NOMO-1 treated with DMSO at 0.1 percent for 48 hours (cell line): Measurements from ENCODE around the gene VPS54.
"Not testable (repeated sequence)": the region's sequence is repeated elsewhere in the genome, so short reads cannot be mapped to it uniquely, and the experiment has no call there.

Source experiments
- DNase-seq: peaks from one replicate; lab custom pipeline; 2025; ENCODE audit not compliant: unreplicated experiment; lab: John Stamatoyannopoulos, UW

The VPS54 gene

GRCh38 chr2:63874204-63875130 is 144.8 kb downstream of the VPS54 start:
- no peak for DNase-seq

DNA sequence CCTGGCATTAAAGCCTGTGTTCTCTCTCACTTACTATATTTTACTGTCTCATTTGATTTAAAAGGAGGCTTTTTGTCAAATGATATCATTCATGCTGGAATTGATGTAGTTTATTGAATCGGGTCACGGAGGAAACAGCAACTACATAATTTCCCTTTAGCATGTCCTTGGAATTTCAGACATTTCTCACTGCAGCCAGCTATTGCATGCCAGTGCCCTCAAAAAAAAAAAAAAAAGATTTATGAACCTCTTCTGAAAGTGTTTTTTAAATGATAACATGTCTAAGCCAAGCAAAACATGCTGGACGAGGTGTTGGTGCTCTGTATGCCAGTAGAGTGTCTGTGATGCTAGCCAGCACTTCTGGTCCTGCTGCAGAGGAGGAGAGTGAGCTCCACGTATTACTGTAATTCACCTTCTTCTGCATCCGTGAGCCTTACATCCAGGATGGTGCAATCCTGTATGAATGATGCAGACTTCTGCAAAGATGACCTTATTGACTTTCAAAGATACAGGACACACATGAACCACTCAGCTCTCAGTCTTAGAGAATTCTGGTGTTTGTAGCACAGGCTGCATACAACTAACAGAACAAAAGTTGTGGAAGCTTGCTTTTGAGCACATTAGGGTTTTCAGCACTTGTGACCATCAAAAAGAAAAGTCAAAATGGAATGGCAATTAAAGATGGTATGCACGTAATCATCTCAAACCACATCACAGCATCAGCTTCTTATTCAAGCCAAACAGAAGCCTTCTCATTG is 146.5 kb downstream of the VPS54 start:
- no peak for DNase-seq

DNA sequence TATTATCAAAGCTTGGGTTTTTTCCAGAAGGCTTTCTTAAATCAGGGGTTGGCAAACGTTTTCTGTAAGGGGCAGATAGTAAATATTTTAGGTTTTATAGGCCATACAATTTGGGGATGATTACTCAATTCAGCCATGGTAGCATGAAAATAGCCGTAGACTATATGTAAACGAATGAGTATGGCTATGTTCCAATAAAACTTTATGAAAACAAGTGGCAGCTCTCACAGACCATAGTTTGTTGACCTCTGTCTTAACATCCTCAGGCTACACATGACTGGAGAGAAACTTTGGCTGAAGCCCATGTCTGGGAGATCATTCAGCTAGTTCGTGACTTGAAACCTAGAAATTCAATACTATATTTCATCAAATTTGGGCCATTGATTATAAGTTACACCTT is 147.4 kb downstream of the VPS54 start:
- DNase-seq = no peak

GRCh38 chr2:63870679-63871078 is 148.5 kb downstream of the VPS54 start:
- no peak for DNase-seq

- DNase-seq = no peak
Observed at GRCh38 chr2:63866009-63866709, 153.1 kb downstream of the VPS54 start.

GRCh38 chr2:63865159-63865799 is 153.9 kb downstream of the VPS54 start:
- no peak for DNase-seq

DNA sequence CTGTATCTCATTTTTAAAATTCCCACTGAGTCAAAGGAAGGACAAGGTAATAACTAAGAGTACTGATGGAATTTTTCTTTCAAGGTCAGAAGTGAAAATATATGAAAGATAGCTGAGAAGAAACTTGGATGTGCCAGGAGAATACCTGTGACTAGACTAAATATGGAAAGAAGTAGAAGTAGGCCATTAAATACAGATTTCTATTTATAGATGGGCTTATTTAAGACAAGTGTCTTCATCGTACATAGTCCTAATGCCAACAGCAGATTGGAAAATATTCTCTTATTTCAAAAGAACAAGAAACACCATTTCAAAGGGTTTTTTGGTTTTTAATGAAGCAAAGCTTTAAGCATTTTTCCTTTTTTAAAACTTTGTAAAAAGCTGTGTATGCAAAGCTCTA is 155.5 kb downstream of the VPS54 start:
- no peak for DNase-seq

DNA sequence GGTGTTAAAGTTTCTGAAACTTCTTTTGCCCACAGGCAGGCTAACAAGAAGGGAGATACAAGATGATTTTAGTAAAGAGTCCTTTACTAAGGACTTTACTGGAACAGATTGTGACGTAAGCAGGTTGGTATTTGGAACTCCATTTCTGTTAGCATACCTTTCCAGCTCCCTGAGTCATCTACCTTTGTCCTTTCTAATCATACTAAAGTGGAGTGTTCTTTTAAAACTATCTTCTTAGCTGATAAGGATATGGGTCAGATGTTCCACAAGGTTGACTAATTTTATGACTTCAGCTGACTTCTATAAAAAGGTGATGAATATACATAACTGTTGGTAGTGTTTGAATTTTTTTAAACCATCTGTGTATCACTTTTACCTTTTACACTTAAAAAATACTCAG is 156.4 kb downstream of the VPS54 start:
- DNase-seq = no peak

GRCh38 chr2:63861220-63861822 is 157.9 kb downstream of the VPS54 start:
- DNase-seq = peak; percentile 26

- no peak for DNase-seq
Observed at GRCh38 chr2:63858291-63858690, 160.9 kb downstream of the VPS54 start.

- no peak for DNase-seq
Observed at GRCh38 chr2:63856303-63856603, 163.0 kb downstream of the VPS54 start.

DNA sequence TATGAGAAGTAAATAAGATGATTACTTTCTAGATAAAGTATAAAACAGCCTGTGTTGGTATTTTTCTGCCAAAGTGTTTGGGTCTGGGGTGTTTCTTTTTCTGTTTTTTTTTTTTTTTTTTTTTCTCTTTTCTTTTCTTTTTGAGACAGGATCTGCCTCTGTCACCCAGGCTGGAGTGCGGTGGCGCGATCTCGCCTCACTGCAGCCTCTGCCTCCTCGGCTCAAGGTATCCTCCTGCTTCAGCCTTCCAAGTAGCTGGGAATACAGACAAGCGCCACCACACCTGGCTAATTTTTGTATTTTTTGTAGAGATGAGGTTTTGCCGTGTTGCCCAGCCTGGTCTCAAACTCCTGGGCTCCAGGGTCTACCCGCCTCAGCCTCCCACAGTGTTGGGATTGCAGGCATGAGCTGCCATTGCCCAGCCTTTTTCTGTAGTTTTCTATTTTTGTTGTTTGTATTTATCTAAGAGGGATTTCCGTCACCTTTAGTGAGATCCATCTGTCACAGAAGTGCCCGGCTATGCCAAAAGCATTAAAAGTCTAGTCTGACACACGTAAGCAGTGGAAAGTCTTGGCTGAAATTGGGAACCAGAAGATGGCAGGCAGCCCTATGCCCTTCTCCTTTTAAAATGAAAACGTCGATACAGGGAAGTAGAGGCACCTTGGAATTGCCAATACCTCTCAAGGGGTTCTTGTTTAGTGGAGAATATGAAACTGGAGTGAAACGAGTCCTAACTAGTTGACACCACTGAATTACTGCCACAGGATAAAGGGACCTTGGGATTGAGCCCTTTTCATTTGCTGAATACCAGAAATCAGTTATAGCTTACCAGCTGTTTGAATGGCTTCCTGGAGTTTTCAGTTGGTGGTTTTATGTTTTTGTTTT is 163.6 kb downstream of the VPS54 start:
- no peak for DNase-seq

DNA sequence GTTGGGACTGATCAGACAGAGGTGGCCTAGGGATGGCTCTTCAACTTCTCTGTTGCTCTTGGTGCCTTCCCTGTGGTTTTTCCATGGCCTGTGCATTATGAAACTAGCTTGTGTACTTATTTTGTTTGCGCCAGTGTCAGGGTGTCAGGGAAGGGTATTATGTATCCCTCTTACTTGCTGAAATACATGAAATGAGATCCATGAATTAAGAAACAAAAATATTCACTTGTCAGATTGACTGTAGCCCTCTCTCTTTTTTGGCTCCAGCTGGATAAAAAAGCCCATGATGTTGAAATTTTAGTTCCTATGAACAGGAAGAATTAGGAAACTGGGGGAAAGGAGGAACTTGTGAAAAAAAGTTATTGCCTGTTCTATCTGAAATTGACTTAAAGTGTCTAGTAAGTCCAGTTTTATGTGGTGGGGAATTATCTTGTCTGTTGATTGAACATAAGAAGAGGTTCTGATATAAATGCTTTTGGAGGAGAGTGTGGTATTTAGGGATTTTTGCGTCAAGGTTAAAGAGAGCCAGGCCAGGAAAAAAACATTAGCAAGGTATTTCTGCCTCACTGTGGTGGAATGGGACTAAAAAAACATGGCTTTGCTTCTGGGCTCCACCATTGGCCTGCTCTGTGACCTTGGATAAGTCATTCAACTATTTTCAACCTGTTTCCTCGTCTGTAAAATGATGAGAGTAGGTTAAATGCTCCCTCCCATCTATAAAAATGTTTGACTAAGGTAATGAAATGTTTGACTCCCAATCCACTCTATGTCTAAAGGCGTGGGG is 165.5 kb downstream of the VPS54 start:
- no peak for DNase-seq

DNA sequence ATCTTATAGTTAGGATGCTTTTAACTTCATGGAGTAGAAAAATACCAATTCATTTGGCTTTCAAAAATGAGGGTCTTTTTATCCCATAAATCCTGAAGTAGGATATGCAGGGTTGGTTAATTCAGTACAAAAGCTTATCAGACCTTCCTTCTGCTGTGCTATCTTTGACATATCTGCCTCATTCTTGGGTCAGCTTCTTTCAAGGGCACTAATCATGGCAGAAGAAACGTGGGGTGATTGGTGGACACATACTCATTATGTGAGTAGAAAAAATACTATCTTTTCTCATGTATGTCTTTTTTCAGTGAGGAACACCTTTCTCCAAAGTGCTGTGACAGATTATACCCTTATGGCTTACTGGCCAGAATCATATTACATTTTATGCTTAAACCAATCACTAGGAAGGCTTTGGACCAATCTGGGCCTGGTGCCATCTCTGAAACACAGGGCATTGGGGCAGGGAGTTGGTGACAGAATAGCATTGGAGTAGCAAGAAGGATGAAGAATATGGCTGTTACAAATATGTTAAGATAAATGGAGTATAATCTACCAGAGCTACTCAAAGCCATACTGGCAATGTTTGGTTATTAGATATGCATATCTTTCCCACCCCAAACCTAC is 167.4 kb downstream of the VPS54 start:
- DNase-seq = no peak

GRCh38 chr2:63850649-63851048 is 168.6 kb downstream of the VPS54 start:
- no peak for DNase-seq

DNA sequence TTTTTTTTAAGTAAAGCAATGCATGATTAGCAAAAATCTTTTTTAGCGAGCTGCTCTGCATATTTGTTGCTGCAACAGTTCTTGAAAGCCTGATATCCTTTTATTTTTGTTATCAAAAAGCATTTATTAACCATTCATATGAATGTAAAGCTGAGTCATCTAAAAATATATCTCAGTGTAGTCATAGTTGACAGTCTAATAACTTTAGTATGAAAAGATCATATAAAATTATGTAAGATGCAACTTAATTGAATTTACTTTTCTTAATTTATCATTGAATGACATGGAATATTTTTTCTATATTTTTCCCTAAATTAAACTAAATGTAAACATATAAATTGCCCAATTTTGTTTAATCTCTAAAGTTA is 169.0 kb downstream of the VPS54 start:
- no peak for DNase-seq

DNA sequence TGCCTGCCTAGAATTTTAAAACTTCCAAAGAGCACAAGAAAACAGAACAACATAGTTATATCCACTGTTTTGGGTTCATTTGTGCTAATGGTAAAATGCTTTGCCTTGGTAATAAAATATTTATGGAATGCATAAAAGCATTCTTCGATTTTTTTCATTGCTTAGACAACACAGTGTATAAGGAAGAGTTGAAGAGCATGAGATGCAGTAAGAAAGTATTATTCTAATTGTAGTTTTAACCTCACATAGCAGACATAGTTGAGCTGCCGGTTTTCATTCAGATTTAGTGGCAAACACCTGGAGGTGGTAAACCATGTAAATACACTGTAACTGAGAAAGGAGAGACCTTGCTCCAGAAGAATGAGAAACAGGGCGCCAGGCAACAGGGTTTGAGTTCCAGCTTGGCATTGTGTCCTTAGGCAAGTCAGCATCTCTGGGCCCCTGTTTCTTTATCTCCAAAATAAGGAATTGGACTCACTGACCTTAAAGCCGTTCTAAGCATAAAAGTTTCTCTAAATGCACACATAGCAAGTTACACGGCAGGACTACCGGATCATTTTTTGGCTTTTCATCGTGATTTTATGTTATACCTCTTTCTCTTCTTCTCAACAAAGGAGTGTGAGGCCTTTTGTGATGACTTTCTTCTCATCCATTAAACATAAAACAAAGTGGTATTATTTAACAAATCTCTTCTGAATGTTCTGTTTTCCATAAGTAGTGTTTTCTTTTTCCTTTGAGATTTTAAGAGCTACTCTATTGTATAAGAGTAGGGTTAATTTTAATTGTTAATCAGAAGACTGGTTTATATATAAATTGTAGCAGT is 169.6 kb downstream of the VPS54 start:
- no peak for DNase-seq

DNA sequence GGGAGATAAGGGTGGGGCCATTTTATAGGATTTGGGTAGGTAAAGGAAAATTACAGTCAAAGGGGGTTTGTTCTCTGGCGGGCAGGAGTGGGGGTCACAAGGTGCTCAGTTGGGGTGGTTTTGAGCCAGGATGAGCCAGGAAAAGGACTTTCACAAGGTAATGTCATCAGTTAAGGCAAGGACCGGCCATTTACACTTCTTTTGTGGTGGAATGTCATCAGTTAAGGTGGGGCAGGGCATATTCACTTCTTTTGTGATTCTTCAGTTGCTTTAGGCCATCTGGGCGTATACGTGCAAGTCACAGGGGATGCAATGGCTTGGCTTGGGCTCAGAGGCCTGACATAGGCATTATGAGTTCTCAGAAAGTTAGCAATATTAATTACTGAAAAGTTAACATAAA is 171.7 kb downstream of the VPS54 start:
- not testable (repeated sequence) for DNase-seq
